Psoas muscle (tissue), 8 donors: ENCODE results near the gene TSPAN32. TPM values are rescaled to one million over a fixed set of nuclear protein-coding genes. Genes with fewer than 3 reads are reported as not detected.

Experiments
- ATAC-seq, 4 donors: fragments of 200-7000 bp; cut with Tn5 transposase; one replicate each; pipeline ENCODE4 v1.9.1; 2020; ENCODE audit warnings: moderate library complexity in 3 of 4, mild to moderate bottlenecking in 2 of 4
- DNase-seq, 2 donors: peaks; one replicate each; pipeline ENCODE4 v3.0.0-alpha.2; 2020
- H3K27ac ChIP-seq: fragments of 200-600 bp; one replicate; pipeline ENCODE4 v1.8.0; 2022
- H3K27me3 ChIP-seq, 3 donors: fragments of 200-600 bp in 1 of 3; one replicate each; pipeline versions ENCODE4 v1.6.1 to v1.8.0; 2013 to 2022; ENCODE audit warnings: low read length in 2 of 3, mild to moderate bottlenecking in 2 of 3, moderate library complexity in 1 of 3; ENCODE audit not compliant: insufficient read depth in 3 of 3
- H3K36me3 ChIP-seq, 2 donors: fragments of 200-600 bp in 1 of 2; one replicate each; pipeline versions ENCODE4 v1.6.1 to v1.8.0; 2013 to 2022; ENCODE audit warnings: low read depth in 1 of 2, mild to moderate bottlenecking in 1 of 2, moderate library complexity in 1 of 2; ENCODE audit not compliant: insufficient read depth in 1 of 2
- H3K4me1 ChIP-seq: fragments of 200-600 bp; one replicate; pipeline ENCODE4 v1.8.0; 2022
- H3K4me3 ChIP-seq: fragments of 200-600 bp; one replicate; pipeline ENCODE4 v1.8.0; 2022; ENCODE audit warnings: mild to moderate bottlenecking
- H3K9me3 ChIP-seq: fragments of 200-600 bp; one replicate; pipeline ENCODE4 v1.8.0; 2022
- CTCF ChIP-seq: fragments of 200-600 bp; IDR thresholded peaks from one replicate; pipeline ENCODE4 v1.8.0; 2022; ENCODE audit warnings: antibody characterized with exemption
- WGBS, 3 donors: extraction: QIAGEN DNeasy Blood & Tissue Kit; methylation state at CpG; one replicate each; pipeline versions ENCODE4 v1.1.6 to v1.1.7; 2013; 5-methylcytosine and 5-hydroxymethylcytosine counted together
- intact Hi-C, 2 donors: fragments of 100-400 bp; cut with DNase I; formaldehyde crosslinking; loops; one replicate each; pipeline versions ENCODE4 v1.11.0 to v1.14.2; 2022
- polyA plus RNA-seq, 3 donors: library from polyadenylated mRNA; stranded (reverse); fragments of 200-250 nt; gene quantifications; one replicate each; pipeline ENCODE4 v1.2.3, GENCODE V29; 2013
- total RNA-seq, 4 donors: library from RNA; stranded (reverse); fragmentation: NEBNext Ultra II Directional in 2 of 4; extraction: Animal tissue kit (Norgen Biotek cat#: 25700) in 2 of 4; gene quantifications; one replicate each; pipeline versions ENCODE4 v1.2.1 to v1.2.4, GENCODE V29; 2021 to 2023
- donor health status: healthy with polysubstance abuse.
- donor health status: DM: no; HTN: no; CAD: no; lungs with moderate emphysema.
- donor health status: Bipolar disorder and iron deficiency.
- donor health status: healthy.
- donor health status: DM: yes; HTN: yes; CAD: no.
- donor health status: DM: no; HTN: no; CAD: no.
- donor health status: DM: no; HTN: no; CAD: no.
- donor health status: DM: yes; HTN: yes; CAD: no.

Gene TSPAN32
- total and polyA plus RNA-seq, 7 donors: 0.04 to 0.56 (median 0.21) TPM; not detected in 1

- 76 to 82% (median 79%) methylated on average over 6 of the region's 6 CpGs for WGBS, 3 donors
- intact Hi-C loops: no loop called here
Observed at GRCh38 chr11:2321311-2321683, 19.5 kb downstream of the TSPAN32 start.

GRCh38 chr11:2325123-2325522 lies 23.3 kb downstream of the TSPAN32 start:
- Histone ChIP-seq H3K27me3 (no peaks in the 10 kb centered on the region), H3K27ac (peak overlapping the region; percentile 27), H3K4me1 (peaks cover 3% of the 10 kb centered on the region), H3K4me3 (no peak overlapping the region), H3K36me3 (no peaks in the 10 kb centered on the region), H3K9me3 (no peaks in the 10 kb centered on the region)
- intact Hi-C loops: no loop called here
- DNase-seq (no peak), ATAC-seq (no peak)
- no peak for TF ChIP-seq CTCF
- WGBS, 3 donors: 86 to 98% (median 95%) methylated on average over 4 of the region's 4 CpGs

More at GRCh38 chr11:2321311-2321683, 19.5 kb downstream of the TSPAN32 start:
- no peak for DNase-seq
- no peaks in the 10 kb centered on the region for H3K36me3 ChIP-seq
- peaks cover 3% of the 10 kb centered on the region for H3K4me1 ChIP-seq
- TF ChIP-seq CTCF: no peak
- H3K4me3 ChIP-seq: no peak overlapping the region
- peaks cover 0 to 2% (median 0%) of the 10 kb centered on the region in 3 donors for H3K27me3 ChIP-seq
- H3K27ac ChIP-seq: no peak overlapping the region
- H3K9me3 ChIP-seq: peaks cover 3% of the 10 kb centered on the region
- ATAC-seq: no peak

GRCh38 chr11:2325719-2326118 lies 23.9 kb downstream of the TSPAN32 start:
- H3K36me3 ChIP-seq: no peaks in the 10 kb centered on the region
- H3K27me3 ChIP-seq: no peaks in the 10 kb centered on the region
- no peak overlapping the region for H3K4me3 ChIP-seq
- intact Hi-C loops: no loop called here
- 44 to 57% (median 47%) methylated on average over 2 of the region's 2 CpGs for WGBS, 3 donors
- no peak for TF ChIP-seq CTCF
- H3K4me1 ChIP-seq: peaks cover 3% of the 10 kb centered on the region
- peak overlapping the region; percentile 27 for H3K27ac ChIP-seq
- H3K9me3 ChIP-seq: no peaks in the 10 kb centered on the region
- ATAC-seq (peak; percentile 99 to 100 (median 100)), DNase-seq (no peak)

GRCh38 chr11:2327032-2327431 lies 25.2 kb downstream of the TSPAN32 start:
- H3K4me3 ChIP-seq: no peak overlapping the region
- 82 to 86% (median 86%) methylated on average over 11 of the region's 11 CpGs for WGBS, 3 donors
- no peaks in the 10 kb centered on the region for H3K9me3 ChIP-seq
- H3K27me3 ChIP-seq: no peaks in the 10 kb centered on the region
- no peak for TF ChIP-seq CTCF
- intact Hi-C loops: no loop called here
- H3K36me3 ChIP-seq: no peaks in the 10 kb centered on the region
- ATAC-seq (no peak), DNase-seq (no peak)
- peaks cover 3% of the 10 kb centered on the region for H3K4me1 ChIP-seq
- H3K27ac ChIP-seq: no peak overlapping the region

GRCh38 chr11:2328021-2328420 lies 26.2 kb downstream of the TSPAN32 start:
- Histone ChIP-seq H3K27me3 (no peaks in the 10 kb centered on the region), H3K4me3 (no peak overlapping the region), H3K27ac (no peak overlapping the region), H3K36me3 (no peaks in the 10 kb centered on the region), H3K9me3 (no peaks in the 10 kb centered on the region), H3K4me1 (peaks cover 3% of the 10 kb centered on the region)
- intact Hi-C loops: no loop called here
- 89 to 92% (median 91%) methylated on average over 11 of the region's 11 CpGs for WGBS, 3 donors
- ATAC-seq (no peak), DNase-seq (no peak)
- TF ChIP-seq CTCF: no peak
